IPS-15b (cell line): ENCODE data around the gene UNKL.
A peak's percentile ranks its signal among the peaks of the same experiment; 100 is the strongest.

Source experiments
- H3K27me3 ChIP-seq: one replicate; pipeline ENCODE4 v1.6.1; 2013; ENCODE audit warnings: low read length; ENCODE audit not compliant: control insufficient read depth, insufficient read depth
- H3K36me3 ChIP-seq: one replicate; pipeline ENCODE4 v1.6.1; 2013; ENCODE audit warnings: low read length; ENCODE audit not compliant: control insufficient read depth, insufficient read depth
- H3K4me1 ChIP-seq: one replicate; pipeline ENCODE4 v1.6.1; 2013; ENCODE audit warnings: mild to moderate bottlenecking, low read length; ENCODE audit not compliant: control insufficient read depth, insufficient read depth
- H3K4me3 ChIP-seq: one replicate; pipeline ENCODE4 v1.5.1; 2013; ENCODE audit warnings: low read depth, low read length
- H3K9ac ChIP-seq: one replicate; pipeline ENCODE4 v1.6.1; 2013; ENCODE audit warnings: low read depth, mild to moderate bottlenecking, low read length
- H3K9me3 ChIP-seq: one replicate; pipeline ENCODE4 v1.6.1; 2013; ENCODE audit warnings: mild to moderate bottlenecking, low read length; ENCODE audit not compliant: control insufficient read depth, insufficient read depth

UNKL gene

DNA sequence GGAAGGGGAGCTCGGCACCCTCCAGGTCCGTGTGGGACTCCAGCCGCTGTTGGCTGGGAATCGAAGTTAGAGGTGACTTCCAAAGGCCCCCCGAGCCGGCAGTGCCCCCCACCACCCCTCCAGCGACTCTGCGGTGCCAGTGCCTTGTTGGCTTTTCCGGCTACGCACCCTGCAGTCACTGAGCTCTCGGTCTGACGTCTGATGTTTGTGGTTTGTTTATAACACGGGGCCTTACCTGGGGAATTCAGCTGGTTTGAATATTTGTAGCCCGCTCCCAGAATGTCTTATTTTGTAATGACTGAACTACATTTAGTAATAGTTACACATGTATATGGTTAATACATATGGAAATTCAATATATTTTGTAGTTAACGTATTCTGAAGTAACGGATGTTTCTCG is 88.1 kb downstream of the UNKL start:
- no peak overlapping the region for H3K4me3 ChIP-seq
- H3K9me3 ChIP-seq = no peaks in the 10 kb centered on the region
- H3K4me1 ChIP-seq = no peaks in the 10 kb centered on the region
- peaks cover 27% of the 10 kb centered on the region for H3K36me3 ChIP-seq
- H3K9ac ChIP-seq = no peak overlapping the region
- H3K27me3 ChIP-seq = no peaks in the 10 kb centered on the region

DNA sequence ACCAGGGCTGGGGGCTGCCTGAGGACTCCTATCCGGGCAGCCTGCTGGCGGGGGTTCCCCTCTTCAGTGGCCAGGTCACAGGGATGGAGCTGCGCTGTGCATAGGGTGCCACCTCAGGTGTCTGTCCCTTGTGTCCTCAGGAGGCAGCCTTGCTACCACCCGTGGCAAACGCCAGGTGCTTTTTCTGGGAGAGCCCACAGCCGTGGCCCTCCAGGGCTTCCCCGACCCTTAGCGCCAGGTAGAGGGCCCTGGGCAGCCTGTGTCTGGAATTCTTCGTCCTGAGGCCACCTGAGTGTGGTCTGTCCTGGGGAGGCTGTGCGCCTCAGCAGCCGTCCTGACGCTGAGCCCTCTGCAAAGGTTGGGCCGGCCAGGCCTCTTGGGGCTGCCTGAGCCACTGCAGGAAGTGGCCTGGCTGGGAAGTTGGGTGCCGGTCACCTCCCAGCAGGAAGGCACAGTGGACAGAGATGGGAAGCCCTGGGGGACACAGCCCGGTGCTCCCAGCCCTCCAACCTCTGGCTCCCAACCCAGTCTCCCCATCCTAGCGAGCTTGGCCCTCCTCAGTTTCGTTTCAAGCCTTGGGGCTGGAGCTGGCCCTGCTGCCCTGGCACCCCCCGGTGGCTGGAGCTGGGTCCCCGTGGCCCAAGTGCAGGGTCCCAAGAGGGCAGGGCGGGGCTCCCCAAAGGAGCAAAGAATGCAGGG is 88.7 kb downstream of the UNKL start:
- no peak overlapping the region for H3K4me3 ChIP-seq
- H3K27me3 ChIP-seq = no peaks in the 10 kb centered on the region
- no peaks in the 10 kb centered on the region for H3K4me1 ChIP-seq
- H3K36me3 ChIP-seq = peaks cover 33% of the 10 kb centered on the region
- no peak overlapping the region for H3K9ac ChIP-seq
- H3K9me3 ChIP-seq = no peaks in the 10 kb centered on the region

DNA sequence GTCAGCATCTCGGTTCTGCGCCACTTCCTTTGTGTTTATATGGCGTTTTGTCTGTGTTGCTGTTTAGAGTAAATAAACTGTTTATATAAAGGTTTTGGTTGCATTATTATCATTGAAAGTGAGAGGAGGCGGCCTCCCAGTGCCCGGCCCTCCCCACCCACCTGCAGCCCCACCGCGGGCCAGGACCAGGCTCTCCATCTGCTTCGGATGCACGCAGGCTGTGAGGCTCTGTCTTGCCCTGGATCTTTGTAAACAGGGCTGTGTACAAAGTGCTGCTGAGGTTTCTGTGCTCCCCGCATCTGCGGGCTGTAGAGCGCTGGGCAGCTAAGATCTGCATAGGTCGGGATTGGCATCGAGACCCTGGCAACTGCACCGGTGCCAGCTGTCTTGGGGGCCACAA is 89.2 kb downstream of the UNKL start:
- Histone ChIP-seq H3K4me3 (no peak overlapping the region), H3K36me3 (peaks cover 38% of the 10 kb centered on the region), H3K27me3 (no peaks in the 10 kb centered on the region)

DNA sequence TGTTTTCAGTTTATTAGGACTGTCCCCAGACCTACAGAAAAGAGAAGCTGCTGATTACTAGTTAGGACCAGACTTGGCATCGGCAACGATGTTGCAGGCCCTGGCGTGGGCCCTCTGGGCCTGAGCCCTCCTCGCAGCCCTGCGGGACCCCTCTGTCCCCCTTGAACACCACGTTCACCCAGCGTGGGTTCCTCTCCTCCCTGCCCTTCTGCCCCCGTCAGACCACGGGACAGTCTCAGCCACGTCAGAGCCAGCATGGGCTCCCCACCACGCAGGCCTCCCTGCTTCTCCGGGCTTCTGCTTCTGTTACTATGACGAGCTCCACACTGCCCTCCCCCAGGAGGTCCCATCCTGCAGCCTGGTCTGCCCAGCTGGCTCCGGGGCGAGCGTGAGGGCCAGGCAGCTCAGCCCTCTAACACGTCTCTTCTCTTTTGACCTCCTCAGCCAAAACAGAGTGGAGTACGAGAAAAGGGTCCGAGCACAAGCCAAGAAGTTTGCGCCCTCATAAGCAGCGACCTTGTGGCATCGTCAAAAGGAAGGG is 90.1 kb downstream of the UNKL start:
- Histone ChIP-seq H3K36me3 (peaks cover 47% of the 10 kb centered on the region), H3K27me3 (no peaks in the 10 kb centered on the region), H3K4me3 (no peak overlapping the region)

More for the DNA sequence above, 89.2 kb downstream of the UNKL start:
- no peaks in the 10 kb centered on the region for H3K9me3 ChIP-seq
- H3K4me1 ChIP-seq = no peaks in the 10 kb centered on the region
- H3K9ac ChIP-seq = no peak overlapping the region

DNA sequence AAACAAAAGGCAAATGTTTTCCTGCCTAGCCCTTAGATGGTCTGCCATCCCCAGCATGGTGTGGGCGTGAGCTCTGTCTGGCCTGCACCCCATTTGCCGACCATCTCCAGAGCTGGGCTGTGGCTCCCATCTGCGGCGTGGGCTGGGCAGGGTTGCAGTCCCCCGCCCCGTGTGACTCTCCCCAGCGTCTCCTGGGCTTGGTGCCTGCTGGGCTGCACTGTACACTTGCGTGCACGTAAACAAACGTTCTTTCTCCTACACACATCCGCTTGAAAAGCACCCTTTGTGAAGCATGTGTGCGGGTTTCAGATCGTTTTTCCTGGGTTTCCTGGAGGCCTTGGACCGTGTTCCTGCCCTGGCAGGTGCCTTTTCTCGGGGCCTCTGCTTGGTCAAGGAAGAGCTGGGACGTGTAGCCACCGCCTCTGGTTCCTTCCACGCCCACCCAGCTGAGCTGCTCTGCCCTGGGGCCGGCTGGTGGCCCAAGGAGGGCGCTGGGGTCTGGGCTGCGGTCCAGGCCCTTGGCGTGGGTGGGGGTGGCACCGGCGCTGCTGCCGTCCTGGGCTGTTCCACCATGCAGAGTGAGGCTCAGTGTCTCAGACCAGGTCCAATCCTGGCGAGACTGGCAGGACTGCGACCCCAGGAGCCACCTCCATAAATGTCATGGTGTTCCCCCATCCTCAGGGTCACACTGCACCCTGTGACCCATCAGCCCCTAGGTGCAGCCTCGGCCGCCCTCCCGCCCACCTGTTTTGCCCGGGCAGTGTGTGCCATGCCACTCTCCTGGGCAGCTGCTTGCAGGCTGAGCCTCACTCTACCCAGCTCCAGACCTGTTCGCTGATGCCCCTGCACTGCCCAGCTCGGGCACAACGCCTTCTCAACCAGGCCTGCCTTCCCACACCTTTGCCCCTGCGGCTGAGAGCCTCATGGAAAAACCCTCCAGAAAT is 90.9 kb downstream of the UNKL start:
- Histone ChIP-seq H3K9me3 (no peaks in the 10 kb centered on the region), H3K36me3 (peaks cover 52% of the 10 kb centered on the region), H3K4me3 (no peak overlapping the region), H3K4me1 (no peaks in the 10 kb centered on the region), H3K27me3 (no peaks in the 10 kb centered on the region), H3K9ac (no peak overlapping the region)

More for the DNA sequence above, 90.1 kb downstream of the UNKL start:
- Histone ChIP-seq H3K9ac (no peak overlapping the region), H3K9me3 (no peaks in the 10 kb centered on the region), H3K4me1 (no peaks in the 10 kb centered on the region)

DNA sequence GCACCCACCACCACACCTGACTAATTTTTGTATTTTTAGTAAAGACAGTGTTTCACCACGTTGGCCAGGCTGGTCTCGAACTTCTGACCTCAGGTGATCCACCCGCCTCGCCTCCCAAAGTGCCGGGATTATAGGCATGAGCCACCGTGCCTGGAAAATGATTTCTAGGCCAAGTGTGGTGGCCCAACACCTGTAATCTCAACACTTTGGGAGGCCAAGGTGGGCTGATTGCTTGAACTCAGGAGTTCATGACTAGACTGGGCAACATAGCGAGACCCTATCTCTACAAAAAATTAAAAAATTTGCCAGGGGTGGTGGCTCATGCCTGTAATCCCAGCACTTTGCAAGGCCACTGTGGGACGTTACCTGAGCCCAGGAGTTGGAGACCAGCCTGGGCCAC is 92.1 kb downstream of the UNKL start:
- no peak overlapping the region for H3K4me3 ChIP-seq
- H3K27me3 ChIP-seq = no peaks in the 10 kb centered on the region
- peaks cover 64% of the 10 kb centered on the region for H3K36me3 ChIP-seq
- no peak overlapping the region for H3K9ac ChIP-seq
- no peaks in the 10 kb centered on the region for H3K9me3 ChIP-seq
- no peaks in the 10 kb centered on the region for H3K4me1 ChIP-seq

DNA sequence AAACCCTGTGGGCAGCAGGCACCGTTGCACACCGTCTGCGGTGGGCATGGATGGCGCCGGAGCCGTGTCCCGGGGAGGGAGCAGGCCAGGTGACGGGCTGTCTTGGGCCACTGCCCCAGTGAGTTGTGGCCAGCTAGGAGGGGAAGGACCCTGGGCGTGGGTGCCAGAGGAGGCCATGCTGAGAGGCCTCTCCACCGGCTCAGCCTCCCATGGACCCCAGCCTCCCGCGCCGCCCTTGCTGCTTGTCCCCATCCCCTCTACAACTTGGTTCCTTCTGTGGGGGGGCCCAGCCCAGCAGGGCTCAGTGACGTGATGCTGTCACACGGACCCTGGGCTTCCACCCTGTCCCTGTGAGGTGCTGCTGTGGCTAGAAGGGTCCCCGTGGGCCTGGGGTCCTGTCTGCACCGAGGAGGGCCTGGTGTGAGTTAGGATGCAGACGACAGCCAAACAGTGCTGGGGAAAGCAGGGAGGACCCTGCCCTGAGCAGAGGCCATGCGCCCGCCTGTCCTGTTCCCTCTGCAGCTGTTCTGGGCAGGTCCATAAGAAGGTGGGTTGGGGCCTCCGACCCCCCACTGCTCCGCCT is 93.8 kb downstream of the UNKL start:
- no peak overlapping the region for H3K4me3 ChIP-seq
- H3K9me3 ChIP-seq = no peaks in the 10 kb centered on the region
- no peaks in the 10 kb centered on the region for H3K4me1 ChIP-seq
- peaks cover 77% of the 10 kb centered on the region for H3K36me3 ChIP-seq
- H3K9ac ChIP-seq = no peak overlapping the region
- no peaks in the 10 kb centered on the region for H3K27me3 ChIP-seq

DNA sequence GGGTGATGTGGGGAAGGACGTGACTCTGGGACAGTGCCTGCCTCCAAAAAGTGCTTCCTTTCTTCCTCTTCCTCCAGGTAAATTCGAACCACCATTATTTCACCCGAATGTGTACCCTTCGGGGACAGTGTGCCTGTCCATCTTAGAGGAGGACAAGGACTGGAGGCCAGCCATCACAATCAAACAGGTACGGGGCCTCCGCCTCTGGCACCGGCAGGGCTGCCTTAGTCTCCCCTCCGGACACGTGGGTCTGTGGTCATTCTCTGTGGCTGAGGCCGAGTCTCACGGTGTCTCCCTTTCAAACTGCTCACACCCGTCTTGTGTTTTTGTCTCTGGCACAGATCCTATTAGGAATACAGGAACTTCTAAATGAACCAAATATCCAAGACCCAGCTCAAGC is 94.4 kb downstream of the UNKL start:
- H3K36me3 ChIP-seq = peaks cover 81% of the 10 kb centered on the region
- no peaks in the 10 kb centered on the region for H3K4me1 ChIP-seq

DNA sequence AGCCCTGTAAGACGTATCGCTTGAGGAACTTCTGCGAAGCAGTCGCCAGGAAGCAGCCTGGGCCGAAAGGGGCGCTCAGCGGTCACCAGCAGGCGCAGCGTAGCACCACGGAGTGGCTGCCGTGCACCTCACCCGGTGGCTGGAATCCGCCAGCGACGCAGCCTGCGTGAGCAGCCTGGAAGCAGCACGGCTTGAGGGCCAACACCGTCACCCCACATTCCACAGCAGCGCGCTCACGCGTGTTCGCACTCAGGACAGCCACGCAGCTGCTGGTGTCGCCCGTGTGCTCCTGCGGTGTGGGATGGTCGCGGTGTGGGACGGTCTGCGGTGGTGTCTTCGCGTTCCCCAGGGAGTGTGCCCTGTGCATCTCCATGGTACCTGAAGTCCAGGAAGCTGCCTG is 95.5 kb downstream of the UNKL start:
- H3K9me3 ChIP-seq = no peaks in the 10 kb centered on the region
- no peak overlapping the region for H3K4me3 ChIP-seq
- no peaks in the 10 kb centered on the region for H3K4me1 ChIP-seq
- H3K9ac ChIP-seq = no peak overlapping the region
- peaks cover 85% of the 10 kb centered on the region for H3K36me3 ChIP-seq
- no peaks in the 10 kb centered on the region for H3K27me3 ChIP-seq

More for the DNA sequence above, 94.4 kb downstream of the UNKL start:
- no peaks in the 10 kb centered on the region for H3K9me3 ChIP-seq
- no peak overlapping the region for H3K9ac ChIP-seq
- H3K27me3 ChIP-seq = no peaks in the 10 kb centered on the region
- no peak overlapping the region for H3K4me3 ChIP-seq

DNA sequence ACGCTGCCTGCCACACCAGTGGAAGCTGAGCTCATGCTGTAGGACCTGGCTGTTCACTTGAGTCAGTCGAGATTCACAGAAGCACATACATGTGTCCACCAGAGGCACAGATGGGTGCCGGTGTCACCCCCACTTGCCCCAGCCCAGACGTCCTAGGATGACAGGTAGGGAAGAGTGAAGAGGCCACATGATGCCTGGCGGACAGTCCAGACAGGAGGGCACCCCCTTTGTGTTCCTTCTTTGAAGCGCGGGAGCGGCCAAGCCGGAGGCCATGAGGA is 96.3 kb downstream of the UNKL start:
- Histone ChIP-seq H3K9me3 (no peaks in the 10 kb centered on the region), H3K4me1 (no peaks in the 10 kb centered on the region), H3K27me3 (no peaks in the 10 kb centered on the region), H3K4me3 (no peak overlapping the region), H3K36me3 (peaks cover 79% of the 10 kb centered on the region), H3K9ac (peak overlapping the region; percentile 24)

DNA sequence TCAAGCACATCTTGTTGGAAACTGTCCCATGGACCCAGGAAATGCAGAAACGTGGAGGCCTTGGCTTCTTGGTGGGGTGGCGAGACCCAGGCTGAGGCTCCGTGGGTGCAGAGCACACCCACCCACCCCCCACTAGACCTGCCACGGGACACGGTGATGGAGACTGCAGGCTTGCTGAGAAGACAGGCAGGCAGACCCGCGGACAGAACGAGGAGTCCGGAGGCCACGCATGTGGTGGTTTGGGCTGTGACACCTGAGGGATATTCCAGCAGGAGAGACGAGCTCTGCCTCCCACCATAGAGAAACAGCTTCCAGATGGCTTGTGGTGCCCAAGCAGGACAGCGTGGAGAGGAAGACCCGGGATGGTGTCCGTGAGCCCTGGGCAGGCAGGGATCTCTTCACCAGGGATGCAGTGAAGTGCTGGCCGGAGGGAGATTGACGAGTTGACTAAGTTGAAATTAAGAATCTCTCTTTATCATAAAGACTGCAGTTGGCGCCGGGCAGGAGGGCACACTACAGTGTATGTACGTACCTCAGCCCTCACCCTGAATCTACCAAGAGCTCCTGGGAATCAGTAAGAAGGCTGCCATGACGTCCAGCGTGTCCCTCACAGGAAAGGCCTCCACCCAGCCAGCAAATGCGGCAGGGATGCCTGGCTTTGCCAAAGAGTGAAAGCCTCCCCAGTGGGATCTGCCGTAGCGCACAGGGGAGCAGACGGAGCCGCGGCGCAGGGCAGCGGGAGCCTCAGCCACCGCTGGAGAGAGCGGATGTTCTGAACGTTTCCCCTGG is 96.8 kb downstream of the UNKL start:
- peak overlapping the region; percentile 24 for H3K9ac ChIP-seq

More for the DNA sequence above, 96.8 kb downstream of the UNKL start:
- no peaks in the 10 kb centered on the region for H3K27me3 ChIP-seq
- H3K9me3 ChIP-seq = no peaks in the 10 kb centered on the region
- no peaks in the 10 kb centered on the region for H3K4me1 ChIP-seq
- peaks cover 82% of the 10 kb centered on the region for H3K36me3 ChIP-seq
- H3K4me3 ChIP-seq = no peak overlapping the region
